Activated CD4-positive, alpha-beta T cell treated with anti-CD3 and anti-CD28 coated beads for 36 hours (primary cell): ENCODE data around the gene CSNK2A1. TPM values are rescaled to one million over a fixed set of nuclear protein-coding genes. Genes with fewer than 3 reads are reported as not detected.

Source experiments
- ATAC-seq: fragments of 200-7000 bp; cut with Tn5 transposase; one replicate; pipeline ENCODE4 v1.10.0; 2021; ENCODE audit warnings: mild to moderate bottlenecking, moderate library complexity
- CTCF ChIA-PET: fragments of 350-600 bp; sonication (Branson Sonifier 250); formaldehyde crosslinking; loops from one replicate; lab custom pipeline; 2021; ENCODE audit warnings: antibody characterized with exemption; lab: Charles Lee
- POLR2A ChIA-PET: fragments of 350-600 bp; sonication (Branson Sonifier 250); formaldehyde crosslinking; loops from one replicate; lab custom pipeline; 2021; ENCODE audit warnings: antibody characterized with exemption, inconsistent platforms; lab: Charles Lee
- DNase-seq: peaks from one replicate; pipeline ENCODE4 v3.0.0-alpha.2; 2020
- H3K27ac Mint-ChIP-seq: one replicate; pipeline ENCODE4 v1.8.0; 2021; ENCODE audit warnings: mixed read lengths
- H3K27me3 Mint-ChIP-seq: one replicate; pipeline ENCODE4 v1.8.0; 2021; ENCODE audit warnings: mixed read lengths
- H3K36me3 Mint-ChIP-seq: one replicate; pipeline ENCODE4 v1.8.0; 2021; ENCODE audit warnings: low read depth, mixed read lengths
- H3K4me1 Mint-ChIP-seq: one replicate; pipeline ENCODE4 v1.8.0; 2021; ENCODE audit warnings: mixed read lengths
- H3K4me3 Mint-ChIP-seq: one replicate; pipeline ENCODE4 v1.8.0; 2021; ENCODE audit warnings: mild to moderate bottlenecking, moderate library complexity, mixed read lengths
- H3K9me3 Mint-ChIP-seq: one replicate; pipeline ENCODE4 v1.8.0; 2021; ENCODE audit warnings: low read depth, mixed read lengths
- intact Hi-C, 2 experiments: fragments of 100-400 bp; cut with DNase I in 1 of 2; cut with micrococcal nuclease in 1 of 2; formaldehyde crosslinking; loops; one replicate each; pipeline versions ENCODE4 v1.14.2 to v1.15.1; 2022 to 2024; cut with DNase I, micrococcal nuclease
- total RNA-seq, 2 experiments: library from RNA; stranded (reverse); gene quantifications; one replicate each; pipeline ENCODE4 v1.2.3, GENCODE V29; 2021

CSNK2A1 gene
- total RNA-seq, 2 experiments from 2014 or later, result 179 to 254 TPM

GRCh38 chr20:427849-428657 lies 115.5 kb downstream of the CSNK2A1 start:
- H3K36me3 Mint-ChIP-seq, result peaks cover 56% of the 10 kb centered on the region
- H3K27me3 Mint-ChIP-seq, result no peaks in the 10 kb centered on the region
- no peak overlapping the region for H3K27ac Mint-ChIP-seq
- no peak overlapping the region for H3K4me3 Mint-ChIP-seq
- intact Hi-C loops, result no loop called here
- no peaks in the 10 kb centered on the region for H3K9me3 Mint-ChIP-seq
- H3K4me1 Mint-ChIP-seq, result peaks cover 38% of the 10 kb centered on the region
- ChIA-PET POLR2A (interaction anchor here (0.6 kb wide), 1 partner anchor 18 kb away, joined by 4 read pairs; no protein-coding TSS in a partner anchor), CTCF (interaction anchor here (0.8 to 1.3 kb wide), 2 partner anchors 21 to 24 kb away, joined by 3 read pairs; no protein-coding TSS in a partner anchor)
- ATAC-seq (no peak), DNase-seq (no peak)

- POLR2A ChIA-PET, result interaction anchor here (0.6 kb wide), 1 partner anchor 17 kb away, joined by 4 read pairs; no protein-coding TSS in a partner anchor
- DNase-seq (no peak), ATAC-seq (no peak)
- peaks cover 55% of the 10 kb centered on the region for H3K36me3 Mint-ChIP-seq
- H3K27ac Mint-ChIP-seq, result no peak overlapping the region
- H3K9me3 Mint-ChIP-seq, result no peaks in the 10 kb centered on the region
- H3K4me1 Mint-ChIP-seq, result peaks cover 31% of the 10 kb centered on the region
- CTCF ChIA-PET, result interaction anchor here (0.6 to 1.3 kb wide), 2 partner anchors 13 to 20 kb away, joined by 3 read pairs; no protein-coding TSS in a partner anchor
- no peaks in the 10 kb centered on the region for H3K27me3 Mint-ChIP-seq
- intact Hi-C loops, result no loop called here
- no peak overlapping the region for H3K4me3 Mint-ChIP-seq
Observed at GRCh38 chr20:427401-427800, 116.2 kb downstream of the CSNK2A1 start.

- Mint-ChIP-seq H3K4me1 (peaks cover 24% of the 10 kb centered on the region), H3K27me3 (no peaks in the 10 kb centered on the region), H3K4me3 (no peak overlapping the region), H3K36me3 (peaks cover 60% of the 10 kb centered on the region), H3K9me3 (no peaks in the 10 kb centered on the region), H3K27ac (peak overlapping the region; percentile 24)
- ATAC-seq (no peak), DNase-seq (no peak)
- intact Hi-C loops, result no loop called here
- ChIA-PET CTCF (interaction anchor here (0.6 to 1.3 kb wide), 3 partner anchors 12 to 717 kb away, joined by 3 read pairs; no protein-coding TSS in a partner anchor), POLR2A (no interaction called here)
Observed at GRCh38 chr20:426566-426965, 117.0 kb downstream of the CSNK2A1 start.

Other genes starting within 250 kb of the CSNK2A1 start
- gene ZCCHC3, start 246.2 kb downstream of the CSNK2A1 start, total RNA-seq, result 10 to 100 TPM; 15.6 to 16.4 TPM
- 1 to 10 TPM; 8.1 to 8.5 TPM for gene SOX12, start 218.2 kb downstream of the CSNK2A1 start, total RNA-seq
- 1 to 10 TPM; 5.2 to 7.5 TPM for gene NRSN2, start 196.7 kb downstream of the CSNK2A1 start, total RNA-seq
- gene TRIB3, start 163.0 kb downstream of the CSNK2A1 start, total RNA-seq, result 10 to 100 TPM; 60.9 to 63.0 TPM
- 100 to 1,000 TPM; 130 to 149 TPM for gene RBCK1, start 135.5 kb downstream of the CSNK2A1 start, total RNA-seq
- 10 to 100 TPM; 20.9 to 25.2 TPM for gene TBC1D20, start 81.3 kb downstream of the CSNK2A1 start, total RNA-seq
- gene TCF15, start 66.5 kb upstream of the CSNK2A1 start, total RNA-seq, result not detected
- 10 to 100 TPM; 12.6 to 13.5 TPM for gene SRXN1, start 109.4 kb upstream of the CSNK2A1 start, total RNA-seq
- not detected for gene SCRT2, start 132.0 kb upstream of the CSNK2A1 start, total RNA-seq
- not detected for gene SLC52A3, start 224.7 kb upstream of the CSNK2A1 start, total RNA-seq